Activated naive CD8-positive, alpha-beta T cell (primary cell): ENCODE measurements around the gene FAM13A.
"Not testable (repeated sequence)": the region's sequence is repeated elsewhere in the genome, so short reads cannot be mapped to it uniquely, and the experiment has no call there.

Experiments used
- H3K27ac Mint-ChIP-seq: one replicate; pipeline ENCODE4 v1.8.0; 2021; ENCODE audit warnings: mixed read lengths
- H3K27me3 Mint-ChIP-seq: one replicate; pipeline ENCODE4 v1.8.0; 2021; ENCODE audit warnings: mixed read lengths
- H3K36me3 Mint-ChIP-seq: one replicate; pipeline ENCODE4 v1.8.0; 2021; ENCODE audit warnings: mixed read lengths
- H3K4me1 Mint-ChIP-seq: one replicate; pipeline ENCODE4 v1.8.0; 2021; ENCODE audit warnings: low read depth, mixed read lengths
- H3K4me3 Mint-ChIP-seq: one replicate; pipeline ENCODE4 v1.8.0; 2021; ENCODE audit warnings: mild to moderate bottlenecking, mixed read lengths
- H3K9me3 Mint-ChIP-seq: one replicate; pipeline ENCODE4 v1.8.0; 2021; ENCODE audit warnings: low read depth, mixed read lengths

Gene FAM13A

DNA sequence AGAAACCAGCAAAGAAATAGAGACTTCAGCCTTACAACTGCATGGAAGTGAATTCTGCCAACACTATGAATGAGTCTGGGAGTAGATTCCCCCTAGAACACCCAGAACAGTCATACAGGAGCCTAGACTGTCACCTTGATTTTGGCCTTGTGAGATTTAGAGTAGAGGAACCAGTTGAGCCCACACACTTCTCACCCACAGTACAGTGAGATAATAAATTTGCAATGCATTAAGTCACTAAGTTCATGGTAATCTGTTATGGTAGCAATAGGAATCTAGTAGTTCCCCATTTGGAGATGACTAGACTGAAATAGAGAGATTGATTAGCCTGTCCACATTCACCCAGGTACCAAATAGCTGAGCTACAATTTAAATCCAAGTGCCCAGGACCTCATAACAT, 59.0 kb downstream of the FAM13A start:
- no peaks in the 10 kb centered on the region for H3K27me3 Mint-ChIP-seq
- H3K4me1 Mint-ChIP-seq = peaks cover 4% of the 10 kb centered on the region
- H3K4me3 Mint-ChIP-seq = no peak overlapping the region
- H3K9me3 Mint-ChIP-seq = no peaks in the 10 kb centered on the region
- no peak overlapping the region for H3K27ac Mint-ChIP-seq
- no peaks in the 10 kb centered on the region for H3K36me3 Mint-ChIP-seq

DNA sequence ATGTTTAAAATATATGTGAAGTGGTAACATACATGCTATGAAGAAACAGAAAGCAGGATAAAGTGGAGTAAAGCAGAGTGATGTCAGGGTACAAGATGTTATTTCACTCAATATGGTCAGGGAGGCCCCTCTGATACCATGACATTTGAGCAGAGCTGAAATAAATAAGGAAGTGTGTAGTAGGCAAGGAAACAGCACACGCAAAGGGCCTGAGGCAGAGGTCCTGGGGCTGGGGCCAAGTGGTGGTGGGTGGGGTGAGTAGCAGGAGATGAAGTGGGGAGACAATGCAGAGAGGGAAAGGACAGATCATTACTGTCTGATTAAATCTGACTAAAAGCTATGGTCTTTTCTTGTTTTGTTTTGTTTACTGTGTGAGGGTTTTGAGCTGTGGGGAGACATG, 61.1 kb downstream of the FAM13A start:
- Mint-ChIP-seq H3K27me3 (no peaks in the 10 kb centered on the region), H3K4me1 (peaks cover 1% of the 10 kb centered on the region), H3K36me3 (no peaks in the 10 kb centered on the region), H3K27ac (no peak overlapping the region), H3K4me3 (no peak overlapping the region), H3K9me3 (no peaks in the 10 kb centered on the region)

DNA sequence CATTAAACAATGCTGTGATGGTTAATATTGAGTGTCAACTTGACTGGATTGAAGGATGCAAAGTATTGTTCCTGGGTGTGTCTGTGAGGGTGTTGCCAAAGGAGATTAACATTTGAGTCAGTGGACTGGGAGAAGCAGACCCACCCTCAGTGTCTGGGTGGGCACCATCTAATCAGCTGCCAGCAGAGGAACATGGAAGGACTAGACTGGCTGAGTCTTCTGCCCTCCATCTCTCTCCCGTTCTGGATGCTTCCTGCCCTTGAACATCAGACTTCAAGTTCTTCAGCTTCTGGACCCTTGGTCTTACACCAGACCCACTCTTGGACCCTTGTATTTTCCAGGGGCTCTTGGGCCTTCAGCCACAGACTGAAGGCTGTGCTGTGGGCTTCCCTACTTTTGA, 61.7 kb downstream of the FAM13A start:
- not testable (repeated sequence) for H3K9me3 Mint-ChIP-seq, H3K27me3 Mint-ChIP-seq, H3K27ac Mint-ChIP-seq, H3K4me1 Mint-ChIP-seq, H3K36me3 Mint-ChIP-seq, H3K4me3 Mint-ChIP-seq

DNA sequence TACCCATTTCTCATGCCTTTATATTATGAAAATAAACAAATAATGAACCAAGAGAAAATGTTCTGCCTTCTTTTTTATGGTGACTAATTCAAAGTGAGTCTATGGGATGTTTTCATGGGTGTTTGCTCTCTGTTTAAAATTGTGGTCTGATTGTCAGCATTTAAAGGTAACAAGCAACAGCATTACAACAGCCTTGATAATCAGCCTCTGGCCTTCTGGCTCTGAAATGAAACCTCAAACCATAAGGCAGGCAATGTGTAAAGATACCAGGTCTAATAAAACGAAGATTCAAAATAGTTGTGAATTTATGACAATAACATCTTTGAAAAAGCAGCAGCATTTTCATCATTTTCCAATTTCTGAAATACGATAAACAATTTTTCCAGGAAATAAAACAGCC, 63.7 kb downstream of the FAM13A start:
- Mint-ChIP-seq H3K9me3 (no peaks in the 10 kb centered on the region), H3K27me3 (no peaks in the 10 kb centered on the region)

DNA sequence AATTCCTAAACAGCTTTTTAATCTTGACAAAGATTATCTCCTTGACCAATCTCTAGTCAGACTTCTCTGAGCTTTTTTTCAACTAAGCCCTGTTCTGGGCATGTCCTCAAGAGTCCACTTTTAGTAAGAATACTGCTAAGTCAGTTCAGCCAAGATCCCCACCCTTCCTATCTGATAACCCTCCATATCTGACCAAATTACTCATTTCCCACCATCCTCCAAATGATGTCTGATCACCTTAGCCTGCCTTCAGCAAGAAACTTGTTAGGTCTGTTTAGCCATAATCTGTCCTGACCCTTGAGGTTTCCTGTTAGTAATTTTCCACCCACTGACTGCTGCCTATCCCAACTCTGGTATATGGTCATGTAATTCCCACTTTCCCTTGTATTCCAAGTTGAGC, 65.2 kb downstream of the FAM13A start:
- Mint-ChIP-seq H3K27me3 (no peaks in the 10 kb centered on the region), H3K4me3 (no peak overlapping the region), H3K27ac (no peak overlapping the region), H3K4me1 (no peaks in the 10 kb centered on the region), H3K9me3 (peaks cover 5% of the 10 kb centered on the region), H3K36me3 (no peaks in the 10 kb centered on the region)

More for the DNA sequence above, 63.7 kb downstream of the FAM13A start:
- Mint-ChIP-seq H3K4me1 (no peaks in the 10 kb centered on the region), H3K4me3 (no peak overlapping the region), H3K27ac (no peak overlapping the region), H3K36me3 (no peaks in the 10 kb centered on the region)

DNA sequence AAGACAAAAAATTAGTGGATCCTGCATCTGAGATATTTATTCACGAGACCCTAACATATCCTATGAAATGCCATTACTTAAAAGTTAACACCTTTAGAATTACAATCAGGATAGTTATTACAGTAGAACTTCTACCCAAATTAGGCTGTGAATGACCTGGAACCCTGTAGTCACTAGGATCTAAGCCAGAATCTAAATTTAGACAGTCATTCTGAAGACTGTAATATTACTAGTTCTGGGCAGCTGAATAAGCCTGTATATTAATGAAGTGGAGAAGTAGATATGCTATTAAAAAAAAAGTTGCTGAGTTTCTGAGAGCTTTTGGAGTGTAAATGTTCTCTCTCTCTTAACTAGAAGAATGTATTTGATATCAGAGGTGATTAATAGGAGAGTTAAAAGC, 67.0 kb downstream of the FAM13A start:
- no peak overlapping the region for H3K27ac Mint-ChIP-seq
- no peaks in the 10 kb centered on the region for H3K27me3 Mint-ChIP-seq

DNA sequence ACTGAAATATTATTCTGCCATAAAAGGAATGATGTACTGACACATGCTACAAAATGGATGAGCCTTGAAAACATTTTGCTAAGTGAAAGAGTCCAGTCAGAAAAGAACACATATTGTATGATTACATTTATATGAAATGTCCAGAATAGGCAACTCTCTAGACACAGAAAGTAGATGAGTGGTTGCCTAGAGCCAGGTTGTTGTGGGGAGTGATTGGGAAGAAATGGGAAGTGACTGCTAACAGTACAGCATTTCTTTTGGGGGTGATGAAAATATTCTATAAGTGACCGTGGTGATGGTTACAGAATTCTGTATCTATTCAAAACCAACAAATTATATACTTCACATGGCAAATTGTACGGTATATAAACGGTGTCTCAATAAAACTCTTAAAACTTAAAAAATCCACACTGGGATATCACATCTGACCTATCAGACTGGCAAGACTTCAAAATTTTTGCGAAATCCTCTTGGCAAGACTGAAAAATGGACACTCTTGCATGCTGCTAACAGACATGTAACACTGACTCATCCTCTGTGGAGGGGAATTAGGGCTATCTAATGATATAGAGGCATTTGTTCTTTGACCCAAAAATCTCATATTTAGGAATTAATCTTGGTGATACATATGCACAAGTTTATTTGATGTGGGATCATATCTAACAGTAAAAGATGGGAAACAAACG, 71.8 kb downstream of the FAM13A start:
- no peak overlapping the region for H3K27ac Mint-ChIP-seq
- H3K27me3 Mint-ChIP-seq = no peaks in the 10 kb centered on the region

More for the DNA sequence above, 67.0 kb downstream of the FAM13A start:
- Mint-ChIP-seq H3K36me3 (no peaks in the 10 kb centered on the region), H3K9me3 (peaks cover 5% of the 10 kb centered on the region), H3K4me1 (no peaks in the 10 kb centered on the region), H3K4me3 (no peak overlapping the region)

DNA sequence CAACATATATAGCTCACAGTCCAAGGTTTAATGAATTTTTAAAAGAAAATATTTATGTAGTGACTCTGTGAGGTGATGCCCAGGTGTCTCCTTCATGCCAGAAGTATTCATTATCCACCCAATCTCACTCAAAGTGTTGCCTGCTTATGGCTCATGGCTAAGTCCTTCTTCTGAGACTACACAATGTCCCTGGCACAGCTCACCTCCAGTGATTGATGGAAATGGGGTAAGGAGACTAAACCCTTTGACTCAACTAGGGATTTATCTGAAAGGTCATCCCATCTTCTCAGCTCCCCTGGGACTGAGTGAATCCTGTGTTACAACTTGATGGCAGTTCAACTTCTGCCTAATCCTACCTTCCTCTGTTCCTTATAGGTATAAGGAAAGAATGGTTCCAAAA, 74.2 kb downstream of the FAM13A start:
- H3K4me1 Mint-ChIP-seq = no peaks in the 10 kb centered on the region
- no peak overlapping the region for H3K4me3 Mint-ChIP-seq
- H3K36me3 Mint-ChIP-seq = no peaks in the 10 kb centered on the region
- H3K27ac Mint-ChIP-seq = no peak overlapping the region
- H3K9me3 Mint-ChIP-seq = peaks cover 5% of the 10 kb centered on the region
- H3K27me3 Mint-ChIP-seq = no peaks in the 10 kb centered on the region

More for the DNA sequence above, 71.8 kb downstream of the FAM13A start:
- Mint-ChIP-seq H3K9me3 (peaks cover 5% of the 10 kb centered on the region), H3K36me3 (no peaks in the 10 kb centered on the region), H3K4me3 (no peak overlapping the region), H3K4me1 (no peaks in the 10 kb centered on the region)

DNA sequence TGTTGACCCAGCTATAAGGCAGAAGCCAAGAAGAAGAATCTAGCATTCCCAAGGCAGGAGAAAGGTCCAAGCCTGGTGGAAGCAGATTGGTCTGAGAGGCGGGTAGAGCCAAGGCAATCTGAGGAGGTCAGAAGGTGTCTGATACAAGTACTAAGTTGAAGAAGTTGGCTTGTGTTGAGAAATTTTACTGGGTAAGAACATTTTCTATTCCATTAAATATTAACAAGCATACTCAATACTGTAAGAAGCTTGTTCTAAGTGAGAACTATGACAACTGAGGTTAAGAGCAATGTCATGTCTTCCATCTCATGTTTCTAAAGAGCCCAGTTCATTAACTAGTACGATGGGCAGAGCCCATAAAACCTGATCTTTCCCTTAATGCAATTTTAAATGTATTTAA, 75.0 kb downstream of the FAM13A start:
- no peaks in the 10 kb centered on the region for H3K4me1 Mint-ChIP-seq
- H3K36me3 Mint-ChIP-seq = no peaks in the 10 kb centered on the region
- no peak overlapping the region for H3K4me3 Mint-ChIP-seq
- H3K9me3 Mint-ChIP-seq = peaks cover under 1% of the 10 kb centered on the region
- no peak overlapping the region for H3K27ac Mint-ChIP-seq
- H3K27me3 Mint-ChIP-seq = no peaks in the 10 kb centered on the region

DNA sequence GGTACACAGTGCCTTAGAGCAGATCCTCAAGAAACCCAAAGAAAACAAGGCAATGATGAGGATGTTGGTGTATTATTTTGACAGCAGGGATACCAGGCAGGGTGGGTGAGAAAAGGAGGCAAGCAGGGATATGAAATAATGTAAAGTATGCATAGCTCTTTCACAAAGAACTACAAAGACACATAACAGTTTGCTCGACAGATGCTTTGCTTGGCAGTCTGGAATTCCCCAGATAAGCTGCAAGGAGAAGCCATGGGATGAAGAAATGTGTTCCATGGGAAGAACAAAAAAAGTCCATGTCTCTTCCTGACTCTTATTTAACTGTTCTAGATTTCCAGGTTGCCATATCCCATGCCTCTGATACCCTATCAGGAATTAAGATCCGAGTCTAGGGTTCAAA, 75.4 kb downstream of the FAM13A start:
- no peak overlapping the region for H3K27ac Mint-ChIP-seq
- H3K4me3 Mint-ChIP-seq = no peak overlapping the region
- no peaks in the 10 kb centered on the region for H3K27me3 Mint-ChIP-seq
- H3K36me3 Mint-ChIP-seq = no peaks in the 10 kb centered on the region
- H3K9me3 Mint-ChIP-seq = no peaks in the 10 kb centered on the region
- H3K4me1 Mint-ChIP-seq = no peaks in the 10 kb centered on the region

DNA sequence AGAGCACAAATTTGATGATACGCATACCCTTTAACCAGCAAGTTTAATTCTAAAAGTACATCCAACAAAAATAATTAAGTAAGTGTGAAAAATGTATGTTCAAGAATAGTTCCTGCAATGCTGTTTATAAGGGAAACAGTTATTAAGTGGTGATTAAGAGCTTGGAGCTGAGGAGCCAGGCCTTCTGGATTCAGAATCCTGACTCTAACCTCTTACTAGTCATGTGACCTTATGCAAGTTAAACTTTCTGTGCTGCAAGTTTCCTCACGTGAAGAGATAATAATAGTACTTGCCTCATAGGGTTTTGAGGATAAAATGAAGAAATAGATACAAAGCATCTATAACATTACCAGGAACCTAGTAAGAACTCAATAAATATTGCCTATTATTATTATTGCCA, 77.7 kb downstream of the FAM13A start:
- Mint-ChIP-seq H3K4me1 (no peaks in the 10 kb centered on the region), H3K9me3 (peaks cover 6% of the 10 kb centered on the region), H3K36me3 (no peaks in the 10 kb centered on the region), H3K27me3 (peaks cover 2% of the 10 kb centered on the region), H3K27ac (no peak overlapping the region), H3K4me3 (no peak overlapping the region)

DNA sequence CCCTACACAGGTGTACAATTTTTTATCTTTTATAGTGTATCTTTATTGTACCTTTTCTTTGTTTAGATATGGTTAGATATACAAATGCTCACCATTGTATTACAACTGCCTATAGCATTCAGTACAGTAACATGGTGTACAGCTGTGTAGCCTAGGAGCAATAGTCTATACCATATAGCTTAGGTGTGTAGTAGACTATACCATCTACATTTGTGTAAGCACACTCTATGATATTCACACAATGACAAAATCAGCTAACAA, 80.3 kb downstream of the FAM13A start:
- Mint-ChIP-seq H3K36me3 (no peaks in the 10 kb centered on the region), H3K9me3 (peaks cover 6% of the 10 kb centered on the region), H3K27me3 (peaks cover 2% of the 10 kb centered on the region), H3K4me1 (no peaks in the 10 kb centered on the region), H3K4me3 (no peak overlapping the region), H3K27ac (no peak overlapping the region)

DNA sequence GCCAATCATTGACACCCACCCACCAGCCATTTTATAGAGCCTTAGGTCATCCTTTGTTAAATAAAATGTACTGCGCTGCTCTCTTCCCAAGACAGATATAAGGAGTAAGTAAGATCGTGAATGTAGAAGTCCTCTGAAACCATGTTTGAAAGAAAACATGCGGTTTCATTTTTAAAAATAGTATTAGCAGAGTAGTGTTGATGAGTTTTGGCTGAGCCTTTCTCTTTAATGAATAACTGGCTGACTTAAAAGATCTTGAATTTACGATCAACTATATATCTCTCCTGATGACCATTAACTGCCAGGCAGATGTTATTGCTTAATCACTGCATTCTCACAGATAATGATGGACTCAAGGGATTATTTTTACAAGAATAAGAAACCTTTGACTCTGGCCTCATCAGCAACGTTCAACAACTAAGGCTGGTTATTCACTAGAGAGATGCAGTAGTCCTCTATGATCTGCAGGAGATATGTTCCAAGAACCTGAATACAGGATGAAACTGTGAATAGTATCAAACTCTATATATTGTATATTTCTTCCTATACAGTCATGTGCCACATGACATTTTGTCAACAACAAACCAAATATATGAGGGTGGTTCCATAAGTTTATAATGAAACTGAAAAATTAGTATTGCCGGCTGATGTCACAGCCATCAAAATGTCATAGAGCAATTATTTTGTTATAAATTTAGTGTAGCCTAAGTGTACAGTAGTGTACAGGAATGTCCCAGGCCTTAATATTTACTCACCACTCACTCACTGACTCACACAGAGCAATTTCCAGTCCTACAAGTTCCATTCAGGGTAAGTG, 80.8 kb downstream of the FAM13A start:
- peaks cover 6% of the 10 kb centered on the region for H3K9me3 Mint-ChIP-seq
- H3K4me1 Mint-ChIP-seq = no peaks in the 10 kb centered on the region
- H3K27me3 Mint-ChIP-seq = peaks cover 2% of the 10 kb centered on the region
- H3K27ac Mint-ChIP-seq = no peak overlapping the region
- H3K36me3 Mint-ChIP-seq = no peaks in the 10 kb centered on the region
- no peak overlapping the region for H3K4me3 Mint-ChIP-seq

DNA sequence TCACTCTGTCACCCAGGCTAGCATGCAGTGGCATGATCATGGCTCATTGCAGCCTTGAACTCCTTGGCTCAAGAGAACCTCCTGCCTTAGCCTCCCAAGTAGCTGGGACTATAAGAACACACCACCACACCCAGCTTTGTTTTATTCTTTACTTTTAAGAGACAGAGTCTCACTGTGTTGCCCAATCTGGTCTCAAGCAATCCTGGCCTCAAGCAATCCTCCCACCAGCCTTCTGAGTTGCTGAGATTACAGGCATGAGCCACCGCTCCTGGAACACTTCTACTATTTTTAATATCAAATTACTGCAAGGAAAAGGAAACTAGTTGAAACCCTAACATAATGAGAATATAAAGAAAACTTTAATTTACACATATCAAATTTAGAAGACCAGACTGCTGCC, 85.4 kb downstream of the FAM13A start:
- H3K9me3 Mint-ChIP-seq = peaks cover 6% of the 10 kb centered on the region
- H3K36me3 Mint-ChIP-seq = no peaks in the 10 kb centered on the region
- no peak overlapping the region for H3K4me3 Mint-ChIP-seq
- peaks cover 2% of the 10 kb centered on the region for H3K27me3 Mint-ChIP-seq
- H3K27ac Mint-ChIP-seq = no peak overlapping the region
- H3K4me1 Mint-ChIP-seq = no peaks in the 10 kb centered on the region

DNA sequence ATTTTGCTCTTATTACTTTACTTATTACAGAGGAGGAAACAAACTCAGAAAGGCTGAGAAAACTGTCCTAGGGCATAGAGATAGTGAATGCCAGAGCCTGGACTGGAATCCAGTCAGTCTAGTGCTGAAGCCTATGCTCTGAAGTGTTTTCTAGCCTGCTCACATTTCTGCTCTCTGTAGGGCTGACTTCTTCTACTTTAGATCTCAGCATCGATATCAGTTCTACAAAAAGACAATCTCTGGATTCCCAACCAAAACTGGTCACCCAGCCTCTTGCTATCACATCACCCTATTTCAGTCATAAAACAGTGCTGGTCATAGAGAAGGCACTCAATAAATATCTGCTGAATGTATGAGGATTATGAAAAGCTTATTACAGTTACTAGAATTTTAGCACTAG, 87.2 kb downstream of the FAM13A start:
- Mint-ChIP-seq H3K36me3 (no peaks in the 10 kb centered on the region), H3K27ac (no peak overlapping the region)

DNA sequence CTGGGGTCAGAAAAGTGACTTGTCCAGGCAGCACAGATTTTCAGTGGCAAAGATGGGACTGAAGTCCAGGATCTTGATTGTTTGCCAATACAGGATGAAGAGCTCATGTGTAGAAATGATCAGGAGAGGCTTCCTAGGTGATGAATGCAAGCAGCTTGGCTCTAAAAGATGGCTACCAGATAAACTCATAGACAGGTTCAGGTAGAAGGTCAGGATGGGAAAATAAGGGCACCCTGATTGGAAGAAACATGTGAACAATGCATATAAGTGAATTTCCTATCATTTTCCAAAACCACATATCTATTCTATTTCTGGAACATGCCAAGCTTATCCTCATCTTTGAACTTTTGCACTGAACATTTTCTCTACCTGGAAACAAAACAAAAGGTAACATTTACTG, 87.7 kb downstream of the FAM13A start:
- Mint-ChIP-seq H3K4me3 (no peak overlapping the region), H3K27ac (no peak overlapping the region), H3K27me3 (no peaks in the 10 kb centered on the region), H3K4me1 (no peaks in the 10 kb centered on the region), H3K36me3 (no peaks in the 10 kb centered on the region), H3K9me3 (no peaks in the 10 kb centered on the region)

More for the DNA sequence above, 87.2 kb downstream of the FAM13A start:
- H3K4me1 Mint-ChIP-seq = no peaks in the 10 kb centered on the region
- H3K9me3 Mint-ChIP-seq = no peaks in the 10 kb centered on the region
- peaks cover 2% of the 10 kb centered on the region for H3K27me3 Mint-ChIP-seq
- no peak overlapping the region for H3K4me3 Mint-ChIP-seq
